SK-N-MC (cell line): ENCODE measurements around the gene MVD.

ENCODE experiments used
- EZH2 ChIP-seq: fragments of 200-600 bp; sonication (generic); IDR thresholded peaks from one replicate; pipeline ENCODE4 v1.6.1; 2017; ENCODE audit warnings: antibody characterized with exemption
- POLR2AphosphoS5 ChIP-seq: IDR thresholded peaks from 2 replicates; pipeline ENCODE4 v1.6.1; 2012; ENCODE audit warnings: mild to moderate bottlenecking, low read depth, low read length, borderline replicate concordance

DNA sequence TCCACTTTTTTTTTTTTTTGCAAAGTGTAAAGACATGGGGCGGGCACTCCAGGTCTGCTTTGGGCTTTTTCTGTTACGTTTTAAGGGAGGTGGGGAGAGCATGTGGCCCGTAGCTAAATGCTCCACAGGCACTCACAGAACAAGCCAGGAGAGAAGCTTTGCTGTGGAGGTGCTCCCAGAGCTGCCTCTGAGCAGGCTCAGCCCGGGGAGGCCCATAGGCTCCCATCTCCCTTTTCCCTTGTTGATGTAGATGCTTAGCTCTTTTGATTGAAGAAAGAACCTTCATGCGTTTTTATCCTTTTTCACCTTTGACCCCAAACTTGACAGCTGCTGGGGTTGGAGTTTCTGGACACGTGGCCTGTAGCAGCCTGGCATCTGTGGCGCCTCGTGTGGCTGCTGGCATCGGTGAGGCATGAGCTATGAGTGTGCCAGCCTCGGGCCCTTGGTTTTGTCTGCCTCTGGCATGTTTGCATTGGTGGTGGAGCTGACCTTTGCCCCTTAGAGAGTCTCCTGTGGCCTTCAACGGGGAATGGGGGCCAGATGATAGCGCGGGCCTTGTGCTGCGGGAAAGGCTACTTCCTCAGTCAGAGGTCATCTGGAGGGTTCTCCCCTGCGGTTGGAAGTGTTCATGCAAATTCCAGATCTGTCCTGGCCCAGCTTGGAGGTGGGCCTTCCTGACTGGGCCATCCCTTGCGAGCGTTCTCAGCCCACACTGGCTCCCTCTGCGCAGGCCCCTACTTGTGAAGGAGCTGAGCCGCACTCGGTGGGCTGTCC is 44.5 kb downstream of the MVD start:
- TF ChIP-seq POLR2AphosphoS5 (no peak), EZH2 (no peak)
